Measurements from ENCODE around the gene SHPK.

SHPK gene

DNA sequence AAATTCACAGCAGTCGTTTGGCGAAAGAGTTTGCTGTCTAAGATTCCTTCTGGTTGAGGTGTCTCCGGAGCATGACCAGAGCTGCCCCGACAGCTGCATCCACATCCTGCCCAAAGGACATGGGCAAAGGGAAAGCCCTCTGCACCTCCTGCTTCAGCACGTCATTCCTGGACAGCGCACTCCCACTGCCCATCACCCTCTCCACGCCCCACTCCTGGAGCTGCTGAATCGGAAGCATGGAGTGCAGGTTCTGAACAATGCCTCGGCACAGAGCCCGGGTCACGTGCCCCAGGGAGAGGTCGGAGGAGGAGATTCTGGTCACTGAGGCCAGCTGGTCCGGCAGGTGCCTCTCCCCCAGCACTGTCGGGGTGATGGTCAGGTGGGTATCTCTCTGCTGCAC, 25.5 kb downstream of the SHPK start:
- Histone ChIP-seq H3K9me3 (replicated peaks in 1 of 2; ENCODE audit: control insufficient read depth in 2 of 2, insufficient read depth in 1 of 2, low read depth in 1 of 2, low read length in 2 of 2) (peaks cover 0 to 5% of the 10 kb centered on the region in 2 donors), H3K4ac (ENCODE audit: low read length) (no peak overlapping the region), H2BK12ac (ENCODE audit: low read length) (no peak overlapping the region), H2BK120ac (ENCODE audit: low read depth, low read length) (no peak overlapping the region), H3K36me3 (replicated peaks in 1 of 2; ENCODE audit: control insufficient read depth in 2 of 2, insufficient read depth in 2 of 2, low read length in 2 of 2) (peaks cover 42 to 83% of the 10 kb centered on the region in 2 donors), H3K14ac (ENCODE audit: low read length) (no peak overlapping the region), H3K9ac (ENCODE audit: low read depth, low read length, poor library complexity) (no peak overlapping the region), H4K91ac (ENCODE audit: low read depth, low read length, poor library complexity) (no peak overlapping the region), H2BK5ac (ENCODE audit: low read length) (no peak overlapping the region), H3K4me3 (ENCODE audit: low read length in 2 of 2) (no peak overlapping the region), H3K23ac (ENCODE audit: low read depth, low read length, poor library complexity) (no peak overlapping the region), H2AK5ac (ENCODE audit: low read depth, low read length) (no peak overlapping the region), H3K4me2 (ENCODE audit: insufficient read depth, low read length, poor library complexity, severe bottlenecking) (no peak overlapping the region), H2BK15ac (ENCODE audit: low read length) (no peak overlapping the region), H3K18ac (ENCODE audit: low read length) (no peak overlapping the region), H3K27me3 (ENCODE audit: control insufficient read depth in 3 of 3, insufficient read depth in 3 of 3, low read depth in 1 of 3, low read length in 3 of 3) (no peaks in the 10 kb centered on the region), H2AFZ (ENCODE audit: low read length) (no peak overlapping the region), H3K4me1 (ENCODE audit: control insufficient read depth in 2 of 2, insufficient read depth in 1 of 2, low read depth in 1 of 2, low read length in 2 of 2) (no peaks in the 10 kb centered on the region), H3K27ac (replicated peaks; ENCODE audit: low read length) (no peak overlapping the region), H4K8ac (ENCODE audit: low read depth, low read length) (no peak overlapping the region), H3K79me1 (ENCODE audit: low read depth, low read length) (peaks cover 3% of the 10 kb centered on the region)
- WGBS, 2 donors (ENCODE audit: extremely low coverage in 2 of 2, insufficient read length in 2 of 2, insufficient replicate concordance in 1 of 2) = no CpG with 5 or more reads among the region's 14 CpGs
- DNase-seq (ENCODE audit: low spot score) = no peak

GRCh38 chr17:3609689-3610088, 26.4 kb downstream of the SHPK start:
- WGBS, 2 donors (ENCODE audit: extremely low coverage in 2 of 2, insufficient read length in 2 of 2, insufficient replicate concordance in 1 of 2) = no CpG with 5 or more reads among the region's 10 CpGs

DNA sequence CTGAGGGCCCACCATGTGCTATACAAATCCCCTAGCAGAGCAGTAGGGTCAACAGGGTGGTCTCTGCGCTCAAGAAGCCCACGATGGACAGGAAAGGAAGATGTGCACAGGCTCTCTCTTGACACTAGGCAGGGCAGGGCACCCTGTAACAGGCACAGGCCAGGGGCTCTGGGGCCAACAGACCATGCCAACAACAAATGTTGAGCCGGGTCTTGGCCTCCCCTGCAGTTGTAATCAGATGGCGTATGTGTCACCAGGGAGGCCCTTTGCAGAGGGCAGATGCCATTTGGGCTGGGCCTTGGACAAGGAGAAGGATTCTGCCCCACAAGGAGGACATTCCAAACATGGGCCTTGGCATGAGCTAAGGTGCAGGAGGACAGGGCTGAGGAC, 32.2 kb downstream of the SHPK start:
- Histone ChIP-seq H3K9ac (ENCODE audit: low read depth, low read length, poor library complexity) (no peak overlapping the region), H2BK120ac (ENCODE audit: low read depth, low read length) (no peak overlapping the region), H2AK5ac (ENCODE audit: low read depth, low read length) (no peak overlapping the region), H3K4me1 (ENCODE audit: control insufficient read depth in 2 of 2, insufficient read depth in 1 of 2, low read depth in 1 of 2, low read length in 2 of 2) (peaks cover 0 to 1% of the 10 kb centered on the region in 2 donors), H3K9me3 (replicated peaks in 1 of 2; ENCODE audit: control insufficient read depth in 2 of 2, insufficient read depth in 1 of 2, low read depth in 1 of 2, low read length in 2 of 2) (peaks cover 0 to 3% of the 10 kb centered on the region in 2 donors), H3K27ac (replicated peaks; ENCODE audit: low read length) (no peak overlapping the region), H2AFZ (ENCODE audit: low read length) (no peak overlapping the region), H2BK5ac (ENCODE audit: low read length) (no peak overlapping the region), H2BK12ac (ENCODE audit: low read length) (no peak overlapping the region), H3K4me3 (ENCODE audit: low read length in 2 of 2) (no peak overlapping the region), H3K36me3 (replicated peaks in 1 of 2; ENCODE audit: control insufficient read depth in 2 of 2, insufficient read depth in 2 of 2, low read length in 2 of 2) (peaks cover 13 to 50% of the 10 kb centered on the region in 2 donors), H3K14ac (ENCODE audit: low read length) (no peak overlapping the region), H3K23ac (ENCODE audit: low read depth, low read length, poor library complexity) (no peak overlapping the region), H3K18ac (ENCODE audit: low read length) (no peak overlapping the region), H3K27me3 (ENCODE audit: control insufficient read depth in 3 of 3, insufficient read depth in 3 of 3, low read depth in 1 of 3, low read length in 3 of 3) (no peaks in the 10 kb centered on the region), H3K4me2 (ENCODE audit: insufficient read depth, low read length, poor library complexity, severe bottlenecking) (no peak overlapping the region), H4K91ac (ENCODE audit: low read depth, low read length, poor library complexity) (no peak overlapping the region), H3K4ac (ENCODE audit: low read length) (no peak overlapping the region), H4K8ac (ENCODE audit: low read depth, low read length) (no peak overlapping the region), H3K79me1 (ENCODE audit: low read depth, low read length) (no peaks in the 10 kb centered on the region), H2BK15ac (ENCODE audit: low read length) (no peak overlapping the region)
- DNase-seq (ENCODE audit: low spot score) = no peak
- WGBS, 2 donors (ENCODE audit: extremely low coverage in 2 of 2, insufficient read length in 2 of 2, insufficient replicate concordance in 1 of 2) = no CpG with 5 or more reads among the region's 4 CpGs

More at GRCh38 chr17:3609689-3610088, 26.4 kb downstream of the SHPK start:
- H4K8ac ChIP-seq (ENCODE audit: low read depth, low read length) = no peak overlapping the region
- peak overlapping the region; percentile 10 for H3K14ac ChIP-seq (ENCODE audit: low read length)
- H2BK15ac ChIP-seq (ENCODE audit: low read length) = no peak overlapping the region
- H3K9me3 ChIP-seq (replicated peaks in 1 of 2; ENCODE audit: control insufficient read depth in 2 of 2, insufficient read depth in 1 of 2, low read depth in 1 of 2, low read length in 2 of 2) = peaks cover 0 to 3% of the 10 kb centered on the region in 2 donors
- H3K4me2 ChIP-seq (ENCODE audit: insufficient read depth, low read length, poor library complexity, severe bottlenecking) = no peak overlapping the region
- peaks cover 3% of the 10 kb centered on the region for H3K79me1 ChIP-seq (ENCODE audit: low read depth, low read length)
- peak overlapping the region; percentile 81 for H3K23ac ChIP-seq (ENCODE audit: low read depth, low read length, poor library complexity)
- H2BK120ac ChIP-seq (ENCODE audit: low read depth, low read length) = no peak overlapping the region
- H2BK12ac ChIP-seq (ENCODE audit: low read length) = no peak overlapping the region
- H2AK5ac ChIP-seq (ENCODE audit: low read depth, low read length) = no peak overlapping the region
- H4K91ac ChIP-seq (ENCODE audit: low read depth, low read length, poor library complexity) = no peak overlapping the region
- no peak overlapping the region for H3K4me3 ChIP-seq (ENCODE audit: low read length in 2 of 2)
- no peak overlapping the region for H3K27ac ChIP-seq (replicated peaks; ENCODE audit: low read length)
- H2BK5ac ChIP-seq (ENCODE audit: low read length) = peak overlapping the region; percentile 13
- H2AFZ ChIP-seq (ENCODE audit: low read length) = no peak overlapping the region
- no peaks in the 10 kb centered on the region for H3K27me3 ChIP-seq (ENCODE audit: control insufficient read depth in 3 of 3, insufficient read depth in 3 of 3, low read depth in 1 of 3, low read length in 3 of 3)
- H3K36me3 ChIP-seq (replicated peaks in 1 of 2; ENCODE audit: control insufficient read depth in 2 of 2, insufficient read depth in 2 of 2, low read length in 2 of 2) = peaks cover 38 to 83% of the 10 kb centered on the region in 2 donors
- no peak overlapping the region for H3K18ac ChIP-seq (ENCODE audit: low read length)
- H3K4ac ChIP-seq (ENCODE audit: low read length) = no peak overlapping the region
- DNase-seq (ENCODE audit: low spot score) = no peak
- no peak overlapping the region for H3K9ac ChIP-seq (ENCODE audit: low read depth, low read length, poor library complexity)
- no peaks in the 10 kb centered on the region for H3K4me1 ChIP-seq (ENCODE audit: control insufficient read depth in 2 of 2, insufficient read depth in 1 of 2, low read depth in 1 of 2, low read length in 2 of 2)

DNA sequence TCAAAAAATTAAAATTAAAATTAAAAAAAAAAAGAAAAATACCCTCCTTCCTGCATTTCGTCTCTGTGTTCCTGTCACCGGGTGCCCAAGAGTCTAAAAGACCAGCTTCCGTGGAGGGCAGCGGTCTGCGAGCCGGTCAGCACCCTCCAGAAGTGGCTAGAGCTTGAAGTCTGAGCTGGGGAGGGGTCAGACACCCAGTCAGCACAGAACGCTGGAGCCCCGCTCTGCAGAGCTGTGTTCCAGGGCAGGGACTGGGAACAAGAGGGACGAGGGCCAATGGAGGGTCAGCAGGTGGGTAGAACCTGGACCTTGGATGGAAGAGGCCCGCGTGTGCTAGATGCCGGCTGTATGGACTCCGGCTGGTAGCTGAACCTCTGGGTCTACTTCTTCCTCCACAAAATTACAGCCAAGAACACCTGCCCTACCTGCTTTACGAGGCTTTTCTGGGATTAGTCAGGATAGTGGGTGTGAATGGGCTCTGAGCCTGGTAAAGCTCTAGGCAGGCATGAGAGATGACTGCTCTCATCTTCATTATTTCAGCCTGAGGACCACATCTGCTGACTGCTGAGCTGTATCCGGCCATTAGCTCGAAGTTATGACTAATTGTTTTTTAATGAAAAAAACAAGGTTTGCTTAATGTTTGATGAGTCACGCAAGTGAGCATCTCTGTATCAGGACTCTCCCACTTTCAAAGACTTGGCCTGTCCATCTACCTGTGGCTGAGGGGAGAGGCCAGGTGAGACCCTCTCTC, 32.8 kb downstream of the SHPK start:
- Histone ChIP-seq H3K9ac (ENCODE audit: low read depth, low read length, poor library complexity) (no peak overlapping the region), H3K9me3 (replicated peaks in 1 of 2; ENCODE audit: control insufficient read depth in 2 of 2, insufficient read depth in 1 of 2, low read depth in 1 of 2, low read length in 2 of 2) (peaks cover 0 to 3% of the 10 kb centered on the region in 2 donors), H3K4me2 (ENCODE audit: insufficient read depth, low read length, poor library complexity, severe bottlenecking) (no peak overlapping the region), H2BK120ac (ENCODE audit: low read depth, low read length) (no peak overlapping the region), H3K14ac (ENCODE audit: low read length) (no peak overlapping the region), H3K4me1 (ENCODE audit: control insufficient read depth in 2 of 2, insufficient read depth in 1 of 2, low read depth in 1 of 2, low read length in 2 of 2) (peaks cover 0 to 1% of the 10 kb centered on the region in 2 donors), H3K18ac (ENCODE audit: low read length) (peak overlapping the region; percentile 41), H3K23ac (ENCODE audit: low read depth, low read length, poor library complexity) (no peak overlapping the region), H4K91ac (ENCODE audit: low read depth, low read length, poor library complexity) (no peak overlapping the region), H3K27ac (replicated peaks; ENCODE audit: low read length) (no peak overlapping the region), H2BK5ac (ENCODE audit: low read length) (no peak overlapping the region), H2BK15ac (ENCODE audit: low read length) (no peak overlapping the region), H3K4ac (ENCODE audit: low read length) (no peak overlapping the region), H4K8ac (ENCODE audit: low read depth, low read length) (no peak overlapping the region), H2BK12ac (ENCODE audit: low read length) (no peak overlapping the region), H2AFZ (ENCODE audit: low read length) (no peak overlapping the region), H3K36me3 (replicated peaks in 1 of 2; ENCODE audit: control insufficient read depth in 2 of 2, insufficient read depth in 2 of 2, low read length in 2 of 2) (peaks cover 9 to 46% of the 10 kb centered on the region in 2 donors), H2AK5ac (ENCODE audit: low read depth, low read length) (no peak overlapping the region), H3K4me3 (ENCODE audit: low read length in 2 of 2) (no peak overlapping the region), H3K79me1 (ENCODE audit: low read depth, low read length) (no peaks in the 10 kb centered on the region), H3K27me3 (ENCODE audit: control insufficient read depth in 3 of 3, insufficient read depth in 3 of 3, low read depth in 1 of 3, low read length in 3 of 3) (no peaks in the 10 kb centered on the region)
- no CpG with 5 or more reads among the region's 17 CpGs for WGBS, 2 donors (ENCODE audit: extremely low coverage in 2 of 2, insufficient read length in 2 of 2, insufficient replicate concordance in 1 of 2)
- DNase-seq (ENCODE audit: low spot score) = no peak

Data from neuronal stem cell (in vitro differentiated cells).